Measurements from ENCODE around the gene CCBE1. TPM values are rescaled to one million over a fixed set of nuclear protein-coding genes. Genes with fewer than 3 reads are reported as not detected.

Gene CCBE1
- total RNA-seq, 1 donor from 2014 or later, result 1.8 TPM

DNA sequence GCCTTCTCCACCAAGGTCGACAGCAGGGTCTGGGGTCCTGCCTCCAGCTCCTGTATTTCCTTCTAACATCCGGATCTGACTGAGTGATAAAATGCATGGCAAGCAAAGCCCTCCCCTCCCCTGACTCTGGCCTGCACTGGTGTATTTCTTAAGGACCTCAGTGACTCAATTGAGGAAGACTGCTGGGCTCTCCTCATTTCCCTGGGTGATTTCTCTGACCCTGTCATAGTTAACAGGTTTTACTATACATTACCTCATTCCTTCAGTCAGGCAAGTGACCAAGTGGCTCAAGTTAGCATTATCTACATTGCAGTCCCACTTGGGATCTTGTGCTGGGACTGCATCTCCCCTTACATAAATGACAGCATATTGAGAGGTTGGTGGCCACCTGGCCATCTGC lies 38.8 kb upstream of the CCBE1 start:
- DNase-seq (ENCODE audit: low read depth), result no peak

GRCh38 chr18:59735269-59735860 lies 38.1 kb upstream of the CCBE1 start:
- DNase-seq (ENCODE audit: low read depth), result no peak
- H3K4me3 ChIP-seq (ENCODE audit: low read depth, low read length), result no peak overlapping the region
- TF ChIP-seq, protein P1, sequence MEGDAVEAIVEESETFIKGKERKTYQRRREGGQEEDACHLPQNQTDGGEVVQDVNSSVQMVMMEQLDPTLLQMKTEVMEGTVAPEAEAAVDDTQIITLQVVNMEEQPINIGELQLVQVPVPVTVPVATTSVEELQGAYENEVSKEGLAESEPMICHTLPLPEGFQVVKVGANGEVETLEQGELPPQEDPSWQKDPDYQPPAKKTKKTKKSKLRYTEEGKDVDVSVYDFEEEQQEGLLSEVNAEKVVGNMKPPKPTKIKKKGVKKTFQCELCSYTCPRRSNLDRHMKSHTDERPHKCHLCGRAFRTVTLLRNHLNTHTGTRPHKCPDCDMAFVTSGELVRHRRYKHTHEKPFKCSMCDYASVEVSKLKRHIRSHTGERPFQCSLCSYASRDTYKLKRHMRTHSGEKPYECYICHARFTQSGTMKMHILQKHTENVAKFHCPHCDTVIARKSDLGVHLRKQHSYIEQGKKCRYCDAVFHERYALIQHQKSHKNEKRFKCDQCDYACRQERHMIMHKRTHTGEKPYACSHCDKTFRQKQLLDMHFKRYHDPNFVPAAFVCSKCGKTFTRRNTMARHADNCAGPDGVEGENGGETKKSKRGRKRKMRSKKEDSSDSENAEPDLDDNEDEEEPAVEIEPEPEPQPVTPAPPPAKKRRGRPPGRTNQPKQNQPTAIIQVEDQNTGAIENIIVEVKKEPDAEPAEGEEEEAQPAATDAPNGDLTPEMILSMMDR (conservative IDR thresholded peaks at IDR 0.05; ENCODE audit: low read depth, low read length), result no peak

More for the DNA sequence above, 38.8 kb upstream of the CCBE1 start:
- TF ChIP-seq, protein P1 (conservative IDR thresholded peaks at IDR 0.05; ENCODE audit: low read depth, low read length), result no peak
- no peak overlapping the region for H3K4me3 ChIP-seq (ENCODE audit: low read depth, low read length)

DNA sequence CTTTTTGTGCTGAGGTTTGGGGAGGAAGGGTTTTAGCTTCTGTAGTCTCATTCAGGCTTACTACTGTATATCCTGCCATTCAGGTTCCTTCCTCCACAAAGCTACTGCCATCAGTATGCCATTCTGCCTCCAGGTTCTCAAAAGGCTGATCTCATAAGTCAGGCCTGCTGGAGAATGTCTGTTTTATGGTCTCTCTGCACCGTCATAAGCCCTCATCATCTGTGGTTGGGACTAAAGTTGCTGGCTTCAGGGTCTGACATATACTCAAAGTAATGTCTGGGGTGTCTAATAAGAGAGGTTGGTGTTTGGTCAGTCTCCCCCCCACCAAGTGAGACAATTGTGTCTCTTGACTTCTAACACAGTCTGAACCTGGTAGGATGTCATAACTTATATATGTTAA lies 36.2 kb upstream of the CCBE1 start:
- TF ChIP-seq, protein P1 (conservative IDR thresholded peaks at IDR 0.05; ENCODE audit: low read depth, low read length), result no peak
- H3K4me3 ChIP-seq (ENCODE audit: low read depth, low read length), result no peak overlapping the region
- DNase-seq (ENCODE audit: low read depth), result no peak

DNA sequence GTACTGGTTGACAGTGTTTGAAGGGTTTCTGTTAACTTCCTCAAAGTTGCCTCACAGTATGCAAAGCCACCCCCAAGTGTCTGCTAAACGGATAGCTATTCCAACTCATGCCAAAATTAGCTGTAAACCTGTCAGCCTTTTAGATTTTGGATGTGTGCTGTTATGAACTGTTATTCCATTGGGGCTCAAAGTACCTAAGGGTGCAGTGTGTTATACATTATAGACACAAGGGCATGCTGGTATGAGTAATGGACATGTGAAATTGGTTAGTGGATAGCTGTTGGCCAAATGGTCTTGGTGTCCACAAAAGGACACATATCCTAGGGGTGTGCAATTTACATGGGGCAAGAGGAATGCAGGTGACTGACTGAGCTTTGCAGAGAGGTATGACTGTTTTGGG lies 33.7 kb upstream of the CCBE1 start:
- H3K4me3 ChIP-seq (ENCODE audit: low read depth, low read length), result no peak overlapping the region
- DNase-seq (ENCODE audit: low read depth), result no peak
- TF ChIP-seq, protein P1 (conservative IDR thresholded peaks at IDR 0.05; ENCODE audit: low read depth, low read length), result no peak

GRCh38 chr18:59729781-59730180 lies 32.6 kb upstream of the CCBE1 start:
- TF ChIP-seq, protein P1 (conservative IDR thresholded peaks at IDR 0.05; ENCODE audit: low read depth, low read length), result no peak
- H3K4me3 ChIP-seq (ENCODE audit: low read depth, low read length), result no peak overlapping the region
- DNase-seq (ENCODE audit: low read depth), result no peak

DNA sequence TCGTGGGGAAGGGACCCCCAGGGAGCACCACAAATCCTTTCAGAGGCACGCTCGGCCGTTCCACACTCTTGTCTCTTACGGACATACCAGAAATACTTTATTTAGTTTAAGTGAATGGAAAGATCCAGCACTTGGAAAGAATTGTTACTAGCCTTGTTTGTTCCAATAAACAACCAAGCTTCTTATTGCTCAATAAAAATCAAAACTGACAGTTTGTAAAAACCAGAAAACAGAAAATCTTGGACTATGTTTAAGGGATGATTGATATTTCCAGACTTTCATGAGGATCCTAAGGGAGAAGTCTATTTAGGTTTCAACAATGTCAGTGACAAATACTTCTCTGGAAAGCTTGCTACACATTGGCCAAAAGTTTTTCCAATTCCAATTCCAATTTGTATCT lies 31.6 kb upstream of the CCBE1 start:
- TF ChIP-seq, protein P1 (conservative IDR thresholded peaks at IDR 0.05; ENCODE audit: low read depth, low read length), result no peak
- DNase-seq (ENCODE audit: low read depth), result no peak
- no peak overlapping the region for H3K4me3 ChIP-seq (ENCODE audit: low read depth, low read length)

DNA sequence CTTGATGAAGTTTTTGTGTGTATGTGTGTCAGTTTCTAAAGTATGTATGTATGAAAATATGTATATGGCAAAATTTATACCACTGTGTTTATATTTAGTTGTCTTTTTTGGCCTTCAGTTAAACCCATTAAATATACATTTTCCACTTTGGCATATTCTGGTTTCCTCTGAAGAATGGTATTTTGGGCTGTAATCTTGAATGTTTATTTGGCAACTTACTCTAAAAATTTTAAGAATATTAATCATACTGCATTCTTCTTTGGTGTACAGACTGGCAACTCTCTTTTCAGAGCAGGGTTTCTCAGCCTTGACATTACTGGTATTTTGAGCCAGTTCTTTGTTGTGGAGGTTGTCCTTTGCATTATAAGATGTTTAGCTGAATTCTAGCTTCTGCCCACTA lies 27.9 kb upstream of the CCBE1 start:
- H3K4me3 ChIP-seq (ENCODE audit: low read depth, low read length), result no peak overlapping the region
- DNase-seq (ENCODE audit: low read depth), result no peak
- TF ChIP-seq, protein P1 (conservative IDR thresholded peaks at IDR 0.05; ENCODE audit: low read depth, low read length), result no peak

Measured in epithelial cell of proximal tubule (primary cell).